Keratinocyte (primary cell): ENCODE measurements around the gene KLF6.

Experiments
- CTCF ChIP-seq, 3 experiments: IDR thresholded peaks in 1 of 3; conservative IDR thresholded peaks in 1 of 3; optimal IDR thresholded peaks in 1 of 3; 2 replicates in 2 of 3; 3 replicates in 1 of 3; pipeline versions ENCODE3 to v1.5.1; 2011; ENCODE audit warnings: low read length in 3 of 3, mild to moderate bottlenecking in 3 of 3, moderate library complexity in 2 of 3, control low read depth in 1 of 3, inconsistent platforms in 1 of 3; ENCODE audit not compliant: insufficient read depth in 2 of 3; ENCODE audit errors: extremely low read depth in 1 of 3
- EZH2 ChIP-seq: IDR thresholded peaks from one replicate; pipeline ENCODE4 v1.6.1; 2012; ENCODE audit warnings: inconsistent platforms, mild to moderate bottlenecking, low read length, moderate library complexity

DNA sequence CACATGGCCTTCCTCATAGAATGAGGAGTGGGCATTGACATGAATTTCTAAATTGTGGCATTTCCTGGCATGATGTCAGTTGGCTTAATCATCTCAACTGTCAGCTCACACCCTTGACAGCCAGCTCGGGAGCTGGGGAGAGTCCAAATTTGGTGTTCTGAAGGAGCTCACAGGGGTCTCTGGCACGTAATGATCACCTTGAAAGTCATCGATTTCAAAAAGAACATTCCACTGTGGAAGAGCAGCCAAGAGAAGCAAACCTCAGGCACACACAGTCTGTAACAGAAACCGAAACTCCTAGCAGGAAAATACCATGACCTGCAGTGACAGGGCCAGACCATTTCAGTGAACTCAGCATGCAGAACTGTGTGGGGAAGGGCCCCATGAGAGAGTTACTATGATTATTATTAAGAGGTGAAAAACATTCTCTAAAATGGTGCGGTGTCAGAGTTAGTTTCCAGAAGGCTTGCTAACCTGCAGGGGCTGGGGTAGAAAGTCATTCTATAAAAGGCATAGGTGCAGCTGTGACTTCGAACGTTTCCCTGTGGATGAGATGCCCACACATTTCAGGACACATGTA, 26.4 kb upstream of the KLF6 start:
- TF ChIP-seq CTCF (optimal IDR thresholded peaks at IDR 0.05 in 1 of 3, IDR thresholded peaks at IDR 0.05 in 1 of 3, conservative IDR thresholded peaks at IDR 0.05 in 1 of 3; ENCODE audit: extremely low read depth in 1 of 3, insufficient read depth in 2 of 3, low read length in 3 of 3) = no peak
- TF ChIP-seq EZH2 = no peak
